Panc1 (cell line): Measurements from ENCODE around the gene SBF1. TPM values are rescaled to one million over a fixed set of nuclear protein-coding genes. Genes with fewer than 3 reads are reported as not detected.

Source experiments
- ATAC-seq: fragments of 200-7000 bp; cut with Tn5 transposase; 2 replicates; pipeline ENCODE4 v1.9.1; 2020; ENCODE audit warnings: mild to moderate bottlenecking, moderate library complexity
- BruUV-seq: library from RNA; stranded (reverse); fragments of 400-500 nt; replicated peaks from 2 replicates; lab custom pipeline; 2021; lab: Mats Ljungman, UMichigan
- CTCF ChIA-PET: fragments of 300-600 bp; sonication (Branson Sonifier 250); formaldehyde crosslinking; loops from one replicate; lab custom pipeline; 2022; ENCODE audit warnings: antibody characterized with exemption; lab: Charles Lee
- POLR2A ChIA-PET: fragments of 300-600 bp; sonication (Branson Sonifier 250); formaldehyde crosslinking; loops from one replicate; lab custom pipeline; 2022; ENCODE audit warnings: antibody characterized with exemption; lab: Charles Lee
- DNase-seq: peaks from one replicate; pipeline ENCODE4 v3.0.0-alpha.2; 2010; ENCODE audit warnings: low read depth, low spot score
- H3K27ac ChIP-seq: 2 replicates; pipeline ENCODE4 v1.5.1; 2011; ENCODE audit warnings: mild to moderate bottlenecking, low read length, inconsistent platforms
- H3K27me3 ChIP-seq: fragments of 200-500 bp; sonication (Bioruptor generic); 2 replicates; pipeline ENCODE4 v1.6.0; 2014; ENCODE audit warnings: low read length, inconsistent platforms; ENCODE audit not compliant: control insufficient read depth, insufficient read depth
- H3K36me3 ChIP-seq: fragments of 200-500 bp; sonication (Bioruptor generic); 2 replicates; pipeline ENCODE4 v1.5.1; 2014; ENCODE audit warnings: inconsistent platforms, mild to moderate bottlenecking, low read length, moderate library complexity; ENCODE audit not compliant: control insufficient read depth, insufficient read depth
- H3K4me1 ChIP-seq: 2 replicates; pipeline ENCODE4 v1.5.1; 2011; ENCODE audit warnings: inconsistent platforms, mild to moderate bottlenecking, low read length, moderate library complexity; ENCODE audit not compliant: control insufficient read depth, insufficient read depth
- H3K4me3 ChIP-seq, 2 experiments: 2 replicates each; pipeline ENCODE4 v1.5.1; 2011 to 2012; ENCODE audit warnings: low read depth in 2 of 2, low read length in 2 of 2, mild to moderate bottlenecking in 2 of 2, inconsistent platforms in 1 of 2, moderate library complexity in 1 of 2
- H3K9me3 ChIP-seq: fragments of 200-500 bp; sonication (Bioruptor generic); 2 replicates; pipeline ENCODE4 v1.5.1; 2014; ENCODE audit warnings: low read depth, mild to moderate bottlenecking, inconsistent platforms, low read length, moderate library complexity; ENCODE audit not compliant: control insufficient read depth, insufficient read depth
- POLR2AphosphoS5 ChIP-seq: IDR thresholded peaks from 2 replicates; pipeline ENCODE4 v1.6.1; 2012; ENCODE audit warnings: mild to moderate bottlenecking, low read depth, low read length, moderate library complexity
- SIN3A ChIP-seq: IDR thresholded peaks from 2 replicates; pipeline ENCODE4 v1.6.1; 2012; ENCODE audit warnings: low read depth, mild to moderate bottlenecking, low read length, moderate library complexity, borderline replicate concordance; ENCODE audit not compliant: insufficient read depth
- TCF7L2 ChIP-seq: IDR thresholded peaks from 2 replicates; pipeline ENCODE4 v1.6.1; 2011; ENCODE audit warnings: mild to moderate bottlenecking, low read depth, low read length, inconsistent platforms
- in situ Hi-C: cut with HindIII; loops from 2 replicates; pipeline ENCODE4 v1.10.0; 2016; ENCODE audit warnings: low sequenced_read_pairs, low pct_unique_long_range_greater_than_20kb
- intact Hi-C: fragments of 100-400 bp; cut with micrococcal nuclease; formaldehyde crosslinking; loops from one replicate; pipeline ENCODE4 v1.10.0; 2022; ENCODE audit not compliant: unreplicated experiment
- total RNA-seq: library from RNA; stranded (reverse); gene quantifications from one replicate; pipeline ENCODE4 v1.2.1, GENCODE V29; 2021; ENCODE audit not compliant: unreplicated experiment
- TF ChIP-seq, protein P1 (sequence below), 2 experiments: IDR thresholded peaks; 2 replicates each; pipeline ENCODE4 v1.6.1; 2011 to 2012; ENCODE audit warnings: low read depth in 2 of 2, control low read depth in 1 of 2, low read length in 1 of 2, mild to moderate bottlenecking in 1 of 2, moderate library complexity in 1 of 2; ENCODE audit not compliant: insufficient read depth in 1 of 2
- TF ChIP-seq, protein P2 (sequence below): fragments of 450-650 bp; IDR thresholded peaks from 2 replicates; pipeline ENCODE4 v1.5.1; 2017; ENCODE audit warnings: mild to moderate bottlenecking

The SBF1 gene
- total RNA-seq, 1 experiment from 2014 or later, result 59.2 TPM

DNA sequence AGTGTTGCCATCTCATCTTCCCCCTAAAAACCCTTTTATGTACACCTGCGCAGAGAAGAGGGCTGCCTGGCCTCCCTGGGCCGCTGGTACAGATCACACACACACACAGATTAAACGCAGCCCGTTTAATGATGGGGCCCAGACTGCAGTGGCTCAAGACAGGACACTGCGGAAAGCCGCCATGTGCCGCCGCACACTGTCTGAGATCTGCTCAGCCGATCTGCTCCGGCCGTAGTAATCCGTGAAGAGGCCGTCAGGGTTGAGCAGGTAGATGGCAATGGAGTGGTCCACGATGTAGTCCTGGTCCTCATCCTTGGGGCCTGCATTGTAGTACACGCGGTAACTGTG is 48.6 kb upstream of the SBF1 start:
- no peaks in the 10 kb centered on the region for H3K27me3 ChIP-seq
- no peaks in the 10 kb centered on the region; the same call in 1 of the 2 replicates for H3K36me3 ChIP-seq
- no peak overlapping the region for H3K4me3 ChIP-seq
- TF ChIP-seq, protein P1, sequence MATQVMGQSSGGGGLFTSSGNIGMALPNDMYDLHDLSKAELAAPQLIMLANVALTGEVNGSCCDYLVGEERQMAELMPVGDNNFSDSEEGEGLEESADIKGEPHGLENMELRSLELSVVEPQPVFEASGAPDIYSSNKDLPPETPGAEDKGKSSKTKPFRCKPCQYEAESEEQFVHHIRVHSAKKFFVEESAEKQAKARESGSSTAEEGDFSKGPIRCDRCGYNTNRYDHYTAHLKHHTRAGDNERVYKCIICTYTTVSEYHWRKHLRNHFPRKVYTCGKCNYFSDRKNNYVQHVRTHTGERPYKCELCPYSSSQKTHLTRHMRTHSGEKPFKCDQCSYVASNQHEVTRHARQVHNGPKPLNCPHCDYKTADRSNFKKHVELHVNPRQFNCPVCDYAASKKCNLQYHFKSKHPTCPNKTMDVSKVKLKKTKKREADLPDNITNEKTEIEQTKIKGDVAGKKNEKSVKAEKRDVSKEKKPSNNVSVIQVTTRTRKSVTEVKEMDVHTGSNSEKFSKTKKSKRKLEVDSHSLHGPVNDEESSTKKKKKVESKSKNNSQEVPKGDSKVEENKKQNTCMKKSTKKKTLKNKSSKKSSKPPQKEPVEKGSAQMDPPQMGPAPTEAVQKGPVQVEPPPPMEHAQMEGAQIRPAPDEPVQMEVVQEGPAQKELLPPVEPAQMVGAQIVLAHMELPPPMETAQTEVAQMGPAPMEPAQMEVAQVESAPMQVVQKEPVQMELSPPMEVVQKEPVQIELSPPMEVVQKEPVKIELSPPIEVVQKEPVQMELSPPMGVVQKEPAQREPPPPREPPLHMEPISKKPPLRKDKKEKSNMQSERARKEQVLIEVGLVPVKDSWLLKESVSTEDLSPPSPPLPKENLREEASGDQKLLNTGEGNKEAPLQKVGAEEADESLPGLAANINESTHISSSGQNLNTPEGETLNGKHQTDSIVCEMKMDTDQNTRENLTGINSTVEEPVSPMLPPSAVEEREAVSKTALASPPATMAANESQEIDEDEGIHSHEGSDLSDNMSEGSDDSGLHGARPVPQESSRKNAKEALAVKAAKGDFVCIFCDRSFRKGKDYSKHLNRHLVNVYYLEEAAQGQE (IDR thresholded peaks at IDR 0.05; ENCODE audit: insufficient read depth in 1 of 2, low read depth in 2 of 2, low read length in 1 of 2), result no peak
- TF ChIP-seq, protein P2, sequence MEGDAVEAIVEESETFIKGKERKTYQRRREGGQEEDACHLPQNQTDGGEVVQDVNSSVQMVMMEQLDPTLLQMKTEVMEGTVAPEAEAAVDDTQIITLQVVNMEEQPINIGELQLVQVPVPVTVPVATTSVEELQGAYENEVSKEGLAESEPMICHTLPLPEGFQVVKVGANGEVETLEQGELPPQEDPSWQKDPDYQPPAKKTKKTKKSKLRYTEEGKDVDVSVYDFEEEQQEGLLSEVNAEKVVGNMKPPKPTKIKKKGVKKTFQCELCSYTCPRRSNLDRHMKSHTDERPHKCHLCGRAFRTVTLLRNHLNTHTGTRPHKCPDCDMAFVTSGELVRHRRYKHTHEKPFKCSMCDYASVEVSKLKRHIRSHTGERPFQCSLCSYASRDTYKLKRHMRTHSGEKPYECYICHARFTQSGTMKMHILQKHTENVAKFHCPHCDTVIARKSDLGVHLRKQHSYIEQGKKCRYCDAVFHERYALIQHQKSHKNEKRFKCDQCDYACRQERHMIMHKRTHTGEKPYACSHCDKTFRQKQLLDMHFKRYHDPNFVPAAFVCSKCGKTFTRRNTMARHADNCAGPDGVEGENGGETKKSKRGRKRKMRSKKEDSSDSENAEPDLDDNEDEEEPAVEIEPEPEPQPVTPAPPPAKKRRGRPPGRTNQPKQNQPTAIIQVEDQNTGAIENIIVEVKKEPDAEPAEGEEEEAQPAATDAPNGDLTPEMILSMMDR, result no peak
- TF ChIP-seq TCF7L2, result no peak
- no peak for TF ChIP-seq SIN3A
- no peak for TF ChIP-seq POLR2AphosphoS5
- peaks cover 4% of the 10 kb centered on the region; the same call in 1 of the 2 replicates for H3K4me1 ChIP-seq
- no TSS peak for BruUV-seq
- ChIA-PET CTCF (no interaction called here), POLR2A (no interaction called here)
- H3K9me3 ChIP-seq, result no peaks in the 10 kb centered on the region
- in situ Hi-C loops, result no loop called here
- no peak overlapping the region for H3K27ac ChIP-seq
- no peak for DNase-seq
- intact Hi-C loops, result no loop called here
- ATAC-seq, result no peak

DNA sequence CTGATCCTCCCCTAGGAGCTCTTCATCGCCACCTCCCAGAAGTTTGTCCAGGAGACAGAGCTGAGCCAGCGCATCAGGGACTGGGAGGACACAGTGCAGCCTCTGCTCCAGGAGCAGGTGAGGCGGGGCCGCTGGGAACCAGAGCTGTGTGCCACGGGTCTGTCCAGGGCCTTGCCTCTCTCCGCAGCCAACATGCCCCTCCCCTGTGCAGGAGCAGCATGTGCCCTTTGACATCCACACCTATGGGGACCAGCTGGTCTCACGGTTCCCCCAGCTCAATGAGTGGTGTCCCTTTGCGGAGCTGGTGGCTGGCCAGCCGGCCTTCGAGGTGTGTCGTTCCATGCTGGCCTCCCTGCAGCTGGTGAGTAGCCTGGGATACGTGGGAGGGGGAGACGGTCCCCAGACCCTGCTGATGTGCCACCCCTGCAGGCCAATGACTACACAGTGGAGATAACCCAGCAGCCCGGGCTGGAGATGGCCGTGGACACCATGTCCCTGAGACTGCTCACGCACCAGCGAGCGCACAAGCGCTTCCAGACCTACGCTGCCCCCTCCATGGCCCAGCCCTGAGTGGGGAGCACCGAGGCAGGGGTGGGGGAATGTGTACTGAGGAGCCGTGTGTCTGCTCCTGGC is 48.1 kb upstream of the SBF1 start:
- Histone ChIP-seq H3K9me3 (no peaks in the 10 kb centered on the region), H3K27ac (no peak overlapping the region), H3K4me1 (peaks cover 4% of the 10 kb centered on the region; the same call in 1 of the 2 replicates), H3K36me3 (no peaks in the 10 kb centered on the region; the same call in 1 of the 2 replicates), H3K4me3 (no peak overlapping the region), H3K27me3 (no peaks in the 10 kb centered on the region)
- intact Hi-C loops, result no loop called here
- ChIA-PET POLR2A (interaction anchor here (0.6 kb wide), 1 partner anchor 15 kb away, joined by 3 read pairs; the partner anchor contains the start of gene NCAPH2), CTCF (interaction anchor here (0.5 kb wide), 1 partner anchor 13 kb away, joined by 3 read pairs; no protein-coding TSS in a partner anchor)
- DNase-seq (no peak), ATAC-seq (no peak)
- in situ Hi-C loops, result no loop called here
- BruUV-seq, result no TSS peak
- TF ChIP-seq, protein P2, result no peak
- TF ChIP-seq, protein P1 (IDR thresholded peaks at IDR 0.05; ENCODE audit: insufficient read depth in 1 of 2, low read depth in 2 of 2, low read length in 1 of 2), result no peak
- TF ChIP-seq POLR2AphosphoS5 (no peak), SIN3A (no peak), TCF7L2 (no peak)
